Astrocyte (in vitro differentiated cells and primary cell): Measurements from ENCODE around the gene RAPGEF4.

Experiments used
- EZH2 ChIP-seq: IDR thresholded peaks from 2 replicates; pipeline ENCODE4 v1.6.1; 2012; ENCODE audit warnings: mild to moderate bottlenecking, low read length, inconsistent platforms; ENCODE audit not compliant: insufficient read depth
- TF ChIP-seq, protein P1 (sequence below): IDR thresholded peaks from 2 replicates; pipeline ENCODE4 v1.5.1; 2011; ENCODE audit warnings: low read depth, mild to moderate bottlenecking, inconsistent platforms, low read length, moderate library complexity; ENCODE audit not compliant: insufficient read depth

DNA sequence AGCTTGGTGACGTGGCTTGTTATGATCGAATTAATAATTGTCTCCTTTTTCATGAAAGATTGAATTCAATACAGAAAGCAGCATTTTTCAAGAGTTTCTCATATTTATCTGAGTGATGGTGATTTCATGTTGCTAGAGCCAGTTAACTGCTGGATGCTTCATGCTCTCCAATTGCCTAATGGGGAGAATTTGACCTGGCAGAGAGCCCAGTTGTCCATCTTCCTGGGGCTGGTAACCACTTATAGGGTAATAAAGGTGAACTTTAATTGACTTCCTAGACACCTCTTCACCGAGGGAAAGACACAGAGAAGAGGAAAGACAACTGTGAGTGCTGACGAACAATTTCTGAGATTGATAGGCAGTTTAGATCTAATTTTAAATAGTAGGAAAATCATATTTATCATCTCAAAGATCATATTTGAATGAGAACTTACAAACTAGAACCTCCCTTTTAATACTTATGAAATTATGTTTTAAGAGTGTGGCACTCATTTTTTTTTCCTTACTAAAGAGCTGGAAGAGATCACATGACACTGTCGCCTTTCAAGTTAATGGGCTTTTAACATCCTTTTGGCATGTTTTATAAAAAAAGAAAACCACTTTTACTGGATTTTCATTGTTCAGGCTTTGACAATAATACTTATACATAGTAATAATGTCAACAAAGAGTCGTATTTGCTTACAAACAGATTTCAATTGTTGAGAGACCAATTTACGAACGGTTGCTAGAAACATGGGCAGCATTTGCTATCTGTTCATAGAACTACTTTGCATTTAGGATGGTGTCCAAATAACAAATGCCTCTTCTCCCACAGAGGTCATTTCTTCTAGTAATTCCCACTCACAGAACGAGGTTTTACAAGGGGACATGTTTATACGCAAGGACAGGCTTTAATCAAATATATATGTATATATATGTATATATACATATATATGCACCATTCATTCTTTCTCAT, 153.3 kb downstream of the RAPGEF4 start:
- TF ChIP-seq, protein P1, sequence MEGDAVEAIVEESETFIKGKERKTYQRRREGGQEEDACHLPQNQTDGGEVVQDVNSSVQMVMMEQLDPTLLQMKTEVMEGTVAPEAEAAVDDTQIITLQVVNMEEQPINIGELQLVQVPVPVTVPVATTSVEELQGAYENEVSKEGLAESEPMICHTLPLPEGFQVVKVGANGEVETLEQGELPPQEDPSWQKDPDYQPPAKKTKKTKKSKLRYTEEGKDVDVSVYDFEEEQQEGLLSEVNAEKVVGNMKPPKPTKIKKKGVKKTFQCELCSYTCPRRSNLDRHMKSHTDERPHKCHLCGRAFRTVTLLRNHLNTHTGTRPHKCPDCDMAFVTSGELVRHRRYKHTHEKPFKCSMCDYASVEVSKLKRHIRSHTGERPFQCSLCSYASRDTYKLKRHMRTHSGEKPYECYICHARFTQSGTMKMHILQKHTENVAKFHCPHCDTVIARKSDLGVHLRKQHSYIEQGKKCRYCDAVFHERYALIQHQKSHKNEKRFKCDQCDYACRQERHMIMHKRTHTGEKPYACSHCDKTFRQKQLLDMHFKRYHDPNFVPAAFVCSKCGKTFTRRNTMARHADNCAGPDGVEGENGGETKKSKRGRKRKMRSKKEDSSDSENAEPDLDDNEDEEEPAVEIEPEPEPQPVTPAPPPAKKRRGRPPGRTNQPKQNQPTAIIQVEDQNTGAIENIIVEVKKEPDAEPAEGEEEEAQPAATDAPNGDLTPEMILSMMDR: no peak
- no peak for TF ChIP-seq EZH2
